ENCODE measurements around the gene RASSF5.

DNA sequence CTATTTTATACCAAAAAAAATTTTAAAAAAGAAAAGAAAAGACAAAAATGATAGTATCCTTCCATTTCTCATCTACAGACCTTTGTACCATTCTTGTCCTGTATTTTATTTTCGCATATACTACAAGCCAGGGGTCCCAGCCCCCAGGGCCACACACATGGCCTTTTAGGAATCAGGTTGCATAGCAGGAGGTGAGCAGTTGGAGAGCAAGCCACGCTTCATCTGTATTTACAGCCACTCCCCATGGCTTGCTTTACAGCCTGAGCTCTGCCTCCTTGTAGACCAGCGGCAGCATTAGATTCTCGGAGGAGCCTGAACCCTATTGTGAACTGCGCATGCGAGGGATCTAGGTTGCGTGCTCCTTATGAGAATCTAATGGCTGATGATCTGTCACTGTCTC is 39.8 kb downstream of the RASSF5 start:
- no peak for TF ChIP-seq SP2 (CRISPR knock-in tag; IDR thresholded peaks at IDR 0.05)
- TF ChIP-seq ZNF207 (IDR thresholded peaks at IDR 0.05; ENCODE audit: borderline replicate concordance): no peak
- no peak for TF ChIP-seq PRPF4 (IDR thresholded peaks at IDR 0.05; ENCODE audit: low read depth, low read length, poor library complexity, severe bottlenecking)
- TF ChIP-seq, protein P1, sequence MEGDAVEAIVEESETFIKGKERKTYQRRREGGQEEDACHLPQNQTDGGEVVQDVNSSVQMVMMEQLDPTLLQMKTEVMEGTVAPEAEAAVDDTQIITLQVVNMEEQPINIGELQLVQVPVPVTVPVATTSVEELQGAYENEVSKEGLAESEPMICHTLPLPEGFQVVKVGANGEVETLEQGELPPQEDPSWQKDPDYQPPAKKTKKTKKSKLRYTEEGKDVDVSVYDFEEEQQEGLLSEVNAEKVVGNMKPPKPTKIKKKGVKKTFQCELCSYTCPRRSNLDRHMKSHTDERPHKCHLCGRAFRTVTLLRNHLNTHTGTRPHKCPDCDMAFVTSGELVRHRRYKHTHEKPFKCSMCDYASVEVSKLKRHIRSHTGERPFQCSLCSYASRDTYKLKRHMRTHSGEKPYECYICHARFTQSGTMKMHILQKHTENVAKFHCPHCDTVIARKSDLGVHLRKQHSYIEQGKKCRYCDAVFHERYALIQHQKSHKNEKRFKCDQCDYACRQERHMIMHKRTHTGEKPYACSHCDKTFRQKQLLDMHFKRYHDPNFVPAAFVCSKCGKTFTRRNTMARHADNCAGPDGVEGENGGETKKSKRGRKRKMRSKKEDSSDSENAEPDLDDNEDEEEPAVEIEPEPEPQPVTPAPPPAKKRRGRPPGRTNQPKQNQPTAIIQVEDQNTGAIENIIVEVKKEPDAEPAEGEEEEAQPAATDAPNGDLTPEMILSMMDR (CRISPR knock-in tag; IDR thresholded peaks at IDR 0.05): no peak
- TF ChIP-seq, protein P2, sequence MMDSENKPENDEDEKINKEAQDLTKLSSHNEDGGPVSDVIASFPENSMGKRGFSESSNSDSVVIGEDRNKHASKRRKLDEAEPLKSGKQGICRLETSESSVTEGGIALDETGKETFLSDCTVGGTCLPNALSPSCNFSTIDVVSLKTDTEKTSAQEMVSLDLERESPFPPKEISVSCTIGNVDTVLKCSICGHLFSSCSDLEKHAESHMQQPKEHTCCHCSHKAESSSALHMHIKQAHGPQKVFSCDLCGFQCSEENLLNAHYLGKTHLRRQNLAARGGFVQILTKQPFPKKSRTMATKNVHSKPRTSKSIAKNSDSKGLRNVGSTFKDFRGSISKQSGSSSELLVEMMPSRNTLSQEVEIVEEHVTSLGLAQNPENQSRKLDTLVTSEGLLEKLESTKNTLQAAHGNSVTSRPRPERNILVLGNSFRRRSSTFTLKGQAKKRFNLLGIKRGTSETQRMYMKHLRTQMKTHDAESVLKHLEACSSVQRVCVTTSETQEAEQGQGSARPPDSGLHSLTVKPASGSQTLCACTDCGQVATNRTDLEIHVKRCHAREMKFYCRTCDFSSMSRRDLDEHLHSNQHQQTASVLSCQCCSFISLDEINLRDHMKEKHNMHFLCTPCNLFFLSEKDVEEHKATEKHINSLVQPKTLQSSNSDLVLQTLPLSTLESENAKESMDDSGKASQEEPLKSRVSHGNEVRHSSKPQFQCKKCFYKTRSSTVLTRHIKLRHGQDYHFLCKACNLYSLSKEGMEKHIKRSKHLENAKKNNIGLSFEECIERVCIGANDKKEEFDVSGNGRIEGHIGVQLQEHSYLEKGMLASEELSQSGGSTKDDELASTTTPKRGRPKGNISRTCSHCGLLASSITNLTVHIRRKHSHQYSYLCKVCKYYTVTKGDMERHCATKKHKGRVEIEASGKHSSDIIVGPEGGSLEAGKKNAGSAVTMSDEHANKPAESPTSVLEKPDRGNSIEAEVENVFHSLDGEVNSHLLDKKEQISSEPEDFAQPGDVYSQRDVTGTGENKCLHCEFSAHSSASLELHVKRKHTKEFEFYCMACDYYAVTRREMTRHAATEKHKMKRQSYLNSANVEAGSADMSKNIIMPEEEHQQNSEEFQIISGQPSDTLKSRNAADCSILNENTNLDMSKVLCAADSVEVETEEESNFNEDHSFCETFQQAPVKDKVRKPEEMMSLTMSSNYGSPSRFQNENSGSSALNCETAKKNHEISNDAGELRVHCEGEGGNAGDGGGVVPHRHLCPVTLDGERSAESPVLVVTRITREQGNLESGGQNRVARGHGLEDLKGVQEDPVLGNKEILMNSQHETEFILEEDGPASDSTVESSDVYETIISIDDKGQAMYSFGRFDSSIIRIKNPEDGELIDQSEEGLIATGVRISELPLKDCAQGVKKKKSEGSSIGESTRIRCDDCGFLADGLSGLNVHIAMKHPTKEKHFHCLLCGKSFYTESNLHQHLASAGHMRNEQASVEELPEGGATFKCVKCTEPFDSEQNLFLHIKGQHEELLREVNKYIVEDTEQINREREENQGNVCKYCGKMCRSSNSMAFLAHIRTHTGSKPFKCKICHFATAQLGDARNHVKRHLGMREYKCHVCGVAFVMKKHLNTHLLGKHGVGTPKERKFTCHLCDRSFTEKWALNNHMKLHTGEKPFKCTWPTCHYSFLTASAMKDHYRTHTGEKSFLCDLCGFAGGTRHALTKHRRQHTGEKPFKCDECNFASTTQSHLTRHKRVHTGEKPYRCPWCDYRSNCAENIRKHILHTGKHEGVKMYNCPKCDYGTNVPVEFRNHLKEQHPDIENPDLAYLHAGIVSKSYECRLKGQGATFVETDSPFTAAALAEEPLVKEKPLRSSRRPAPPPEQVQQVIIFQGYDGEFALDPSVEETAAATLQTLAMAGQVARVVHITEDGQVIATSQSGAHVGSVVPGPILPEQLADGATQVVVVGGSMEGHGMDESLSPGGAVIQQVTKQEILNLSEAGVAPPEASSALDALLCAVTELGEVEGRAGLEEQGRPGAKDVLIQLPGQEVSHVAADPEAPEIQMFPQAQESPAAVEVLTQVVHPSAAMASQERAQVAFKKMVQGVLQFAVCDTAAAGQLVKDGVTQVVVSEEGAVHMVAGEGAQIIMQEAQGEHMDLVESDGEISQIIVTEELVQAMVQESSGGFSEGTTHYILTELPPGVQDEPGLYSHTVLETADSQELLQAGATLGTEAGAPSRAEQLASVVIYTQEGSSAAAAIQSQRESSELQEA (CRISPR knock-in tag; IDR thresholded peaks at IDR 0.05; ENCODE audit: not compliant biosample characterization): no peak
- TF ChIP-seq, protein P3, sequence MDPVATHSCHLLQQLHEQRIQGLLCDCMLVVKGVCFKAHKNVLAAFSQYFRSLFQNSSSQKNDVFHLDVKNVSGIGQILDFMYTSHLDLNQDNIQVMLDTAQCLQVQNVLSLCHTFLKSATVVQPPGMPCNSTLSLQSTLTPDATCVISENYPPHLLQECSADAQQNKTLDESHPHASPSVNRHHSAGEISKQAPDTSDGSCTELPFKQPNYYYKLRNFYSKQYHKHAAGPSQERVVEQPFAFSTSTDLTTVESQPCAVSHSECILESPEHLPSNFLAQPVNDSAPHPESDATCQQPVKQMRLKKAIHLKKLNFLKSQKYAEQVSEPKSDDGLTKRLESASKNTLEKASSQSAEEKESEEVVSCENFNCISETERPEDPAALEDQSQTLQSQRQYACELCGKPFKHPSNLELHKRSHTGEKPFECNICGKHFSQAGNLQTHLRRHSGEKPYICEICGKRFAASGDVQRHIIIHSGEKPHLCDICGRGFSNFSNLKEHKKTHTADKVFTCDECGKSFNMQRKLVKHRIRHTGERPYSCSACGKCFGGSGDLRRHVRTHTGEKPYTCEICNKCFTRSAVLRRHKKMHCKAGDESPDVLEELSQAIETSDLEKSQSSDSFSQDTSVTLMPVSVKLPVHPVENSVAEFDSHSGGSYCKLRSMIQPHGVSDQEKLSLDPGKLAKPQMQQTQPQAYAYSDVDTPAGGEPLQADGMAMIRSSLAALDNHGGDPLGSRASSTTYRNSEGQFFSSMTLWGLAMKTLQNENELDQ (CRISPR knock-in tag; IDR thresholded peaks at IDR 0.05; ENCODE audit: borderline replicate concordance): no peak
- no peak for TF ChIP-seq EZH2 (conservative IDR thresholded peaks at IDR 0.05; ENCODE audit: low read depth, low read length)
- TF ChIP-seq TCF12 (IDR thresholded peaks at IDR 0.05): no peak
- no peak for TF ChIP-seq TCF12 (CRISPR knock-in tag; IDR thresholded peaks at IDR 0.05)
- no peak for TF ChIP-seq ZSCAN21 (CRISPR knock-in tag; IDR thresholded peaks at IDR 0.05; ENCODE audit: borderline replicate concordance)
- TF ChIP-seq SETDB1 (CRISPR knock-in tag; IDR thresholded peaks at IDR 0.05; ENCODE audit: borderline replicate concordance): no peak
- TF ChIP-seq SRSF9 (IDR thresholded peaks at IDR 0.05; ENCODE audit: borderline replicate concordance, insufficient read depth, low read depth, low read length, poor library complexity, severe bottlenecking): no peak
- TF ChIP-seq PHF8 (CRISPR knock-in tag; IDR thresholded peaks at IDR 0.05): no peak
